HG02885 (cell line): ENCODE measurements around the gene NAA60.
"Not testable (repeated sequence)": the region's sequence is repeated elsewhere in the genome, so short reads cannot be mapped to it uniquely, and the experiment has no call there.

ENCODE experiments used
- ATAC-seq: cut with Tn5 transposase; IDR thresholded peaks from one replicate; pipeline ENCODE4 v1.9.1; 2021; ENCODE audit warnings: mild to moderate bottlenecking; ENCODE audit not compliant: unreplicated experiment, poor library complexity

NAA60 gene

DNA sequence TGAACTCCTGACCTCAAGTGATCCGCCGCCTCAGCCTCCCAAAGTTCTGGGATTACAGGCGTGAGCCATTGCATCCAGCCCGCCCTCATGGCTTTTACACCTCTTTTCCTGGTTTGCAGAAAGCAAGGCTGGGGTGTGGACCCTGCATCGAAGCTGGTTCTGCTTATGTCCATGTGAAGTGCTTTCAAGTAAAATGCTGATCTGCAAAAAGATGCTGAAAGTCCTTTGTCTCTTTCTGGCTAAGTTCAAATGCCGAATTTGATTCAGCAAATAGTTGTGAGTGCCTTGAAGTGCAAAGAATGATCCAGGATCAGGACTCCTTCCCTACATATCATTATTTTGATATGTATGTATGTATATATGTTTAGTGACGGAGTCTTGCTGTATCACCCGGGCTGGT lies 17.1 kb downstream of the NAA60 start:
- ATAC-seq, result no peak

DNA sequence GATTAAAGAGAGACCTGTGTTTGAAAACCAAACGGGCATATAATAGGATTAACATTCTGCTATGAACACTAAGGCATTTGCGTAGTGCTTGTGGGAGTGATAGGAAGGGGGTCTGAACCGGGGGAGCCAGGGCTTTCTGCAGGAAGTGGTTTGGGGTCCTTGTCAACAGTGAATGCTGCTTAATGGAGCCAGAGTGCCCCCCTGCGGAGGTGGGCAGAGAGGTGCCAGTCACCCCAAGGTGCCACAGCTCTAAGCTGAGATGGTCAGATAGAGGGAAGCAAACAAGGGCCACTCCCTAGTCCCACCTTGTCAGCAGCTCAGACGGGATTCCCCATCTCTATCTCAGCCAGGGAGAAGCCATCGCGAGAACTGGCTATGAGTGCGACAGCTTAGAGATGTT lies 17.7 kb downstream of the NAA60 start:
- no peak for ATAC-seq

DNA sequence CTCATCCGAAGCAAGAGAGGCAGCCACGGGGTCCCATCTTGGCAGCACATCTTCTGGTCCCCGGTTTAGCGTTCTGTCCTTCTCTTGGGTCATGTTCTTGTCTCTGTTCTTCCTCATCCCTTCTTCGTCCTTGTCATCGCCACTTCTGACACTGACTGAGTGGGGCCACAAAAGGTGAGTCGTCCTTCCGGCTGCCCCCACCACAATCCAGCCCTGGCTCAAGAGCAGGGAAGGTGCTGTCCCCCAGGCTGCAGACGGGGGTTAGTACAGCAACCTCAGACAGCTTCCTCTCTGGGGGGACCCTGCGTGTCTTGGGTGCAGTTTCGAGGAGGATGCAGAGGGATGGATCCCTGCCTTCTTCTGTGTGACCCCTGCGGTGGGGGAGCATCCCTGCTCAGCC lies 21.8 kb downstream of the NAA60 start:
- ATAC-seq, result no peak

DNA sequence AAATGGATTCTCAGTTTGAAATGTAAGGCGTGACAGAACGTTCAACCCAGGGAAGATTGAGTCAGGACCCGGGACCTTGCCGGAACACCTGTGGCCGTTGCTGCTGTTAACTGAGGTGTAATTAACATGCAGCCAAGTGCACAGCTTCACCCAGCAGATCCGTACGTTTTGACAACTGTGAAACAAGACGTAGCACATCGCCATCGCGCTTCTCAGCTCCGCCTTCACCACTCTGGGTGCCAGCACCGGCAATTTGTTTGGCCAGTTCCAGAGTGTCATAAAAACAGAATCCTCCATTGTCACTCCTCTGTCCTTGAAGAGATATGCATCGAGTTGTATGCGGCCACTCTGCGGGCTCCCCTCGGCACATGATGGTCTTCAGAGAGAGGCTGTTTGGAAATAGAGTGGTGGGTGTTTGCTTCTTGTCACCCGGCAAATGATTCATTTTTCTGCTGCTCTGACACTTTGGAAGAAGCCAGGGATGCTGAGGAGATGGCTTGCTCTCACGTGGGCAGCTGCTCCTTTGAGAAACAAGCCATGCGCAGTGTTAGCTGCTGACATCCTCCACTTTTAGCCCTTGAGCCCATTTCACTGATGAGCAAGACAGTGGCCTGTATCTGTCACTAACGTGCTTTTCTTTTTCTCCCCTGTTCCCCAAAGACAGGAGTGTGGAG lies 22.6 kb downstream of the NAA60 start:
- ATAC-seq, result no peak

DNA sequence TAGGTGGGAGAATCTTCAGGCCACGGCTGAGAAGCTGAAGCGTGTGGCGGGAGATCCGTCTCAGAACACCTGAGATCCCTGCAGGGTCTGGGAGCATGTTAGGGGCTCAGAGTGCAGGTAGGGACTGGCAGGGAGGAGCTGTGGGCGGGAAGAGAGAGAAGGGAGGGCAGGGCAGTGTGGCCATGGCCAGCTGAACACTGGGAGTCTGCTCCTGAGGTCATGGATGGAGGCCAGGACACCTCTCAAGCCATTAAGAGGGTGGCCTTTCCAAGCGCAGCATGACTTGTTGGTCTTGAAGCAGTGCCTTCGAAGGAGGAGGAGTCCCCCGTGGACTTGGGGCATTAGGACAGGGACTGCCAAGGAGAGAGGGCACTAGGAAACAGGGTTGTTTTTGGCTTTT lies 23.7 kb downstream of the NAA60 start:
- ATAC-seq, result no peak

DNA sequence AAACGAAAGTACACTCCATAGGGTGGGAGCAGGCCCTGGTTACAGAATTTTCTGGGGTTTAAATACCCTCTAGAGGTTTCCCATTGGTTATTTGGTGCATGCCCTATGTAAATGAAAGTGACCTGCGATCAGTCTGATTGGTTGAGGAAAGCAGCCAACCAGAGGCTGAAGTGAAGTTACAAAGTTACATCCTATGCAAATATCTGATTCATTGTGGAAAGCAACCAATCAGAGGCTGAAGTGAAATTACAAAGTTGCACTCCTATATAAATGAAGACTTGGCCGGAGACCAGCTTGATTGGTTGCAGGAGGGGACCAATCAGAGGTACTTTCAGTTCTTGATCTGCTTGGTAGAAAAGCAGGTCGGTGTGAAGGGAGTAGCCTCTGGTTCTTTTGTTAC lies 24.4 kb downstream of the NAA60 start:
- no peak for ATAC-seq

DNA sequence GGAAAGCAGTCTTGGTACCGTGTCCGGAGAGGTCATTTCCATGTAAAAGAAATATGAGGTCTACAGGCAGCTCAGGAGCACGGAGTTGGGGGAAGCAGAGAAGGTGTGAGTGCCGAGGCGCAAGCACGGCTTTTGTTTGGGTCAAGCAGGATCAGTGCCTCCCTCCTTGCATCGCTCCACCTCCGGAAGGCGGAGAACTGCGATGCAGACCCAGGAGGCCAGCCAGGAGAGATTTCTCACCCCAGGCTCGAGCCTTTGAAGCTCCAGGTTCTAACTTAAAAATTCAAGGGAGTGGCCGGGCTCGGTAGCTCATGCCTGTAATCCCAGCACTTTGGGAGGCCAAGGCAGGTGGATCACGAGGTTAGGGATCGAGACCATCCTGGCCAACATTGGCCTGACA lies 25.0 kb downstream of the NAA60 start:
- ATAC-seq, result no peak

DNA sequence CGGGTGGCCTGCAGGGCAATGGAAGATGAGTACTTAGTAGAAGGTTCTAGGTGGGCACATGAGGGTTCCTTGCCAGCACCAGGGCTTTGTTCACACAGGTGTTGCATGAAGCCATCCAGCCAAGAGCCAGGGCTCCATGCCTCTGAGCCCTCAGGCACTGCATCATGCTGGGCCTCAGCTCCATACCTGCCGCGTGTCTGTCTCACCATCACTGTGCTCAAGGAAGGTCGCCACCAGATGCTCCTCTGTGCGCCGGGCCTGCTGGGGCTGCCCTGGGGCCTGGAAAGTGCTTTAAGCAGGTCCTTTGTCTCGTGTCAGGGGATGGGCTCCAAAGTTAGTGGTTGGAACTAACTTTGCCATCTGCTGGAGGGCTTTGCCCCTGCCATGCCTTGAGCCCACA lies 26.3 kb downstream of the NAA60 start:
- ATAC-seq, result no peak

DNA sequence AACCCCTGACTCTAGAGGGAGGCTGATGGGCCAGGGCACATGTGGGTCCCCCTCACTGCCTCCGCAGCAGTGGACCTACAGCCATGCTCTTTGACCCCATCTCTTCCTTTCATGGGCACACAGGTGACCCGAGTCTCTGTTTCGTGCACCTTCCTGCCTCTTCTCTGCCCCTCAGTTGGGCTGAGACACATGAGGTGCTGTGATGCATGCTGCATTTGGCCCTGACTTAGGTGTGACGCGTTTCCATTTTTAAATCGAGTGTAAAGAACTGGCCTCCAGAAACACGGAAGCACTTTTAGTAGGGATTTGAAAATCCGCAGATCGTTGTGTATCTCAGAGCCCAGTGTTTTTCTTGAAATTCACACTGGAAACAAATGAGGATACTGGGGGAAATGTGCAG lies 27.2 kb downstream of the NAA60 start:
- ATAC-seq, result no peak

DNA sequence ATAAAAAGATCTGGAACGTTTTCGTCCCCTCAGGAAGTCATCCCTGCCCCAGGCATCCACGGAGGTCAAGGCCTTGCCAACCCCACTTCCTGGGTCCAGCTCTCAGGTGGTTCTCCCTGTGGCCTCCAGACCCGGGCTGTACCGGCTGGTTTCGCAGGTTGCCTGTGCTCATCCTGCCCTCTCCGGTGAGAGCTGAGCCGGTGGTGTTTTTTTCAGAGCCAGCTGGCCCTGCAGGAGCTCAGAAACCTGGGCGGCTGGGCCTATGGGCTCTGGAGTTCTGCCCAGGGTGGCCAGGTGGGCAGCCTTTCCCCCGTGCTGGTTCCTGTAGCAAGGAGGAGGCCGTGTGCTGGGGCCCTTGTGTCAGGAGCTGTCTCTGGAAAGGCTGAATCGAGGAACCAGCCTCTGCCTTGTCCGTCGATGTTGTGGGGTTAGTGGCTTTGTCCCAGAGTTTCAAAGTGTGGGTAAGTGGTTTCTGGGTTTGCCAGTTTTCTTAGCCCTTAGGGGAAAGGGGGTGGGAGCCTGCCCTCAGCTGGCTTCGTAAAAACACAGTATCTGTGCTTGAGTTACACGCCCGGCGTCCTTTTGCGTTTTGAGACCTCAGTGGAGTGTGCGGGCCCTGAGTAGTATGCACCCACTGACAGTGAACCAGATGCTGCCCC lies 28.2 kb downstream of the NAA60 start:
- no peak for ATAC-seq

DNA sequence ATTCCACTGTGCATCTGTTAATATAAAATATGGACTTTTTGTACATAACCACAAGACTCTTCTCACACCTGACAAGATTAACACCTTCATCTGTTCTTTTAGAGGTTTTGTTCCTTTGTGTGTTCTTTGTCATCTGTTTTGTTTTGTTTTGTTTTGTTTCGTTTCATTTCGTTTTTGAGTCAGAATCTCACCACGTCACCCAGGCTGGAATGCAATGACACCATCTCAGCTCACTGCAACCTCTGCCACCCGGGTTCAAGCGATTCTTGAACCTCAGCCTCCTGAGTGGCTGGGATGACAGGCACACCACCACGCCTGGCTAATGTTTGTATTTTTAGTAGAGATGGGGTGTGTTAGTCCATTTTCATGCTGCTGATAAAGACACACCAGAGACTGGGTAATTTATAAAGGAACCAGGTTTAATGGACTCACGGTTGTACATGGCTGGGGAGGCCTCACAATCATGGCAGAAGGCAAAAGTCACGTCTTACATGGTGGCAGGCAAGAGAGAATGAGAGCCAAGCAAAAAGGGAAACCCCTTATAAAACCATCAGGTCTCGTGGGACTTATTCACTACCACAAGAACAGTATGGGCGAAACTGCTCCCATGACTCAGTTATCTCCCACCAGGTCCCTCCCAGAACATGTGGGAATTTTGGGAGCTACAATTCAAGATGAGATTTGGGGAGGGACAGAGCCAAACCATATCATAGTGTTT lies 29.6 kb downstream of the NAA60 start:
- no peak for ATAC-seq

DNA sequence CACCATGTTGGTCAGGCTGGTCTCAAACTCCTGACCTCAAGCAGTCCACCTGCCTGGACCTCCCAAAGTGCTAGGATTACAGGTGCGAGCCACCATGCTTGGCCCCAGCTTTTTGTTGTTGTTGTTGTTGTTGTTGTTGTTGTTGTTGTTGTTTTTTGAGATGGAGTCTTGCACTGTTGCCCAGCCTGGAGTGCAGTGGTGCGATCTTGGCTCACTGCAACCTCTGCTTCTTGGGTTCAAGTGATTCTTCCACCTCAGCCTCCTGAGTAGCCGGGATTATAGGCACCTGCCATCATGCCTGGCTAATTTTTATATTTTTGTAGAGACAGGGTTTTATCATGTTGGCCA lies 30.1 kb downstream of the NAA60 start:
- not testable (repeated sequence) for ATAC-seq

DNA sequence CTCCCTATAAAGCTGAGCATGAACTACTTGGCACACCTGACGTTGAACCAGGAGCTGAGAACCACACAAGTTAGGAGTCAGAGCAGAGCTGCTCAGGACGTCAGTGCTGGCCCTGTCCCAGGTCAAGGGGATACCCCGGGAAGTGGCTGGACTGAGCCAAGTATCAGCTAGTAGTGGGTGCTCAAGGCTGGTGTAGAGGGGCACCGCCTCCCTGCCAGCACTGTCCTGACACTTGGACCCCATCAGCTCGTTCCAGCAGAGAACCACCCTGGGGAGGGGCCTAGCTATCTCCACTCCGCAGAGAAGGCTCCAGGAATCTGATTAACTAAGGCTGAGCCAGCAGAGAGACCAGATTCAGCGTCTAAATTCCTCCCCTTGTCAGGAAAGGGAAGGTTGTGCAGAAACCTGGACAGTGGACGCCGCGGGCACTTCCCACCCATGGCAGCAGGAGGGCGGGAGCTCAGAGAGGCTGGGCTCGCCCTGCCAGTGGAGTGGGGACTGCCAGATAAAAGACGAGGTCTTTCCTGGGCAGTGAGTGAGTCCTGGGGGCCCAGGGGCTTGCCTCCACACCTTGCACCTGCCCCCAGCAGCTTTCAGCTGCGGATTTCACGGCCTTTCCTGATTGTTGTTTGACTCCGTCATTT lies 30.8 kb downstream of the NAA60 start:
- no peak for ATAC-seq

DNA sequence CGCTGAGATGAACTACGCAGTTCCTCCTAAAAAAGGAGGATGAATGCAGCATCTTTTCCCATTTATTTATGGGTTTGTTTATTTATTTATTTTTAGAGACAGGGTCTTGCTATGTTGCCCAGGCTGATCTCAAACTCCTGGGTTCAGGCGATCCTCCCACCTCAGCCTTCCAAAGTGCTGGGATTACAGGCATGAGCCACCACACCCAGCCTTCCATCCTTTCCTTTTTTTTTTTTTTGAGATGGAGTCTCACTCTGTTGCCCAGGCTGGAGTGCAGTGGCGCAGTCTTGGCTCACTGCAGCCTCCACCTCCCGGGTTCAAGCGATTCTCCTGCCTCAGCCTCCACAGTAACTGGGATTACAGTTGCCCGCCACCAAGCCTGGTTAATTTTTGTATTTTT lies 31.4 kb downstream of the NAA60 start:
- ATAC-seq, result not testable (repeated sequence)

DNA sequence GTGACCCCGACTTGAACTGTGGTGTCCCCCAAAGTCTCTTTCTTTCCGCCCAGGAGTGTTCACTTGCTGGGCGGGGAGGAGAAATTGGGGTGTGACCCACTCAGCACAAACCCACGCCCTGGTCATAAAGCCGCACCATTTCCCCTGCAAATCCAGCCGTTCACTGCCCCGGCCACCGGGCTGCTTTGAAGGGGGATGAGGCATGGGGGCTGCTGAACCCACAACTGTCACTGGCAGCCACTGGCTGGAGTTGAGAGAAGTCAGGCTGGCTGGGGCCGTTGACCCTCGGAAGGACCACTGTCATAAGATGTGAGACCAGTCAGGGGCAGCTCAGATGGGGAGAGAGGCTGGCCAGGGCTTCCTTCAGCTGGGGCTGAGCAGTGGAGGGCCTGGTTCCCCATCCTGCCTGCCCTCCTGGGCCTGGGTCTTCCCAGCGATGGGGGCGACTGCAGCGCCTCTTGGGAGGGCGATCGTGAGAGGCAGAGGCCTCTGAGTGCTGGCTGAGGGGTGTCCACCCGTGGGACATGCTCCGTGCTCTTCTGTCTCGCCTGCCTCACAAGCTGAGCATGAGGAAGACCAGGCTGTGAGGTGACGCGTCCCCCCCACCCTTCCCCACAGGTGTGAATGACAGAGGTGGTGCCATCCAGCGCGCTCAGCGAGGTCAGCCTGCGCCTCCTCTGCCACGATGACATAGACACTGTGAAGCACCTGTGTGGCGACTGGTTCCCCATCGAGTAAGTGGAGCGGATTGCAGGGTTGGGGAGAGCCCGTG lies 32.3 kb downstream of the NAA60 start:
- ATAC-seq, result no peak

DNA sequence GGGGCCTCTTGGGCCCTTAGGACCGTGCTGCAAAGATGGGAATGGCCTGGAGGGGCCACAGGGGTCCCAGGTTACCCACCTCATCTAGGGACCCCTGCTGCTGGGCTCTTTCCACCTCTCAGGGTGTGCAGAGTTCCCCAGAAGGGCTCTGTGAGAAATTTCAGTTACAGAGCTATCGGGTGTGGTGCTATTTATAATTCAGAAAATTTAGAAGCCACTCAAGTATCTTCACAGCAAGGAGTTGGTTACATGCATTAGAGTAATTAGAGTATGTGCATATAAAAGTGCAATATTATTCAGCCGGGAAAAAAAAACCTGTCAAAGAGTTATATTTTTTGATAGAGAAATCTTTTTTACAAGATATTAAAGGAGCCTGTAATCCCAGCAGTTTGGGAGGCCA lies 32.9 kb downstream of the NAA60 start:
- ATAC-seq, result no peak

DNA sequence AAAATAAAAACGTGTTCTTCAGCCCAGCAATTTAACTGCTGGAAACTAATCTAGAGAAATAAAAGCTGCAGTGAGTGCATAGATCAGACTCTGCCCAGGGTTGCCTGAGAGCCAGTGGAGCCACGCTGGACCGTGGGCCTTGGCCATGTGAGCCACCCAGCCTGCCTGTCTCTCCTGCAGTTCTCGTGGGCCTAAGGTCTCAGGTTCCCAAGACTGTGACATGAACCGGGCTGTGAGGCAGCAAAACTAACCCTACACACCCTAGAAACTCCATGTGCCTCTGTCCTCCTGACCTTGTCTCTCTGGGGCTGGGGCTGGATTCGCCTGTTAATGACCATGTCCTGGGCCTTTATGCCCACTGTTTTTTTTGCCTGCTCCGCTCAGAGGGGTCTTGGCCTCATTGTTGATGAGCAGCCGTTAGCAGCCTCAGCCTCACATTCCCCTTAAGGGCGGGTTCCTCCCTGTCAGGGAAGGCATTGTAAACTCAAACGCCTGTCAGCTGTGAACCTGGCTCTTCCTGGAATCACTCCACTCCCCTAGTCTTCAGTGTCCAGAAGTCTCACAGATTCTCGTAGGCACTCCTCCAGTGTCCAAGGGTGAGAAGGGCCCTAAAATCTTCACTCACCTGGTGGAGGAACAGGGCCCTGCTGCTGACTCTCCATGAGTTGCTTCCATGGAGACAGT lies 34.9 kb downstream of the NAA60 start:
- ATAC-seq, result no peak

DNA sequence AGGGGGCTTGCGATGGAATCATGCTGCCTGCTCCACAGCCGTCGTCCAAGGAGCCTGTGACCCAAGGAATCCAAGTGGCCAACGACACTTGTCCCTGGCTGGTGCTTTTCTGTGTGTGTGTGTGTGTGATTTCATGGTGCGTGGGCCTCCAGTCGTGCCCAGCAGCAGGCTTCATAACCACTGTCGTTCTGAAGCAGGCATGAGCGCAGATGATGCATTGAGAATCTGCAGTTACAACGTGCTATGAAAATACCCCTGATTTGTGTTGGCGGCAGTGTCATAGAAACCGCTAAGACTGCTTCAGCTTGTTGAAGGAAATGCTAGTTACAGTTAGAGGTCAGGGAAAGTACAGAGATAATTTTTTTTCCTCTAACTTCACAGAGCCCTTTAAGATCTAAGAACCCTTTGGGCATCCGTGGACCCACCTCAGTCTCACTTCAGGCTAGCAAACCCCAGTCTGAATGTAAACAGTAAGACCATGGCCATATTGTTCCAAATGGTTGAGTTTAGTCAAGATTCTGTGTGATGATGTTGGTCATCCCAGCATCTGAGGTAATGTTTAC lies 36.3 kb downstream of the NAA60 start:
- no peak for ATAC-seq

DNA sequence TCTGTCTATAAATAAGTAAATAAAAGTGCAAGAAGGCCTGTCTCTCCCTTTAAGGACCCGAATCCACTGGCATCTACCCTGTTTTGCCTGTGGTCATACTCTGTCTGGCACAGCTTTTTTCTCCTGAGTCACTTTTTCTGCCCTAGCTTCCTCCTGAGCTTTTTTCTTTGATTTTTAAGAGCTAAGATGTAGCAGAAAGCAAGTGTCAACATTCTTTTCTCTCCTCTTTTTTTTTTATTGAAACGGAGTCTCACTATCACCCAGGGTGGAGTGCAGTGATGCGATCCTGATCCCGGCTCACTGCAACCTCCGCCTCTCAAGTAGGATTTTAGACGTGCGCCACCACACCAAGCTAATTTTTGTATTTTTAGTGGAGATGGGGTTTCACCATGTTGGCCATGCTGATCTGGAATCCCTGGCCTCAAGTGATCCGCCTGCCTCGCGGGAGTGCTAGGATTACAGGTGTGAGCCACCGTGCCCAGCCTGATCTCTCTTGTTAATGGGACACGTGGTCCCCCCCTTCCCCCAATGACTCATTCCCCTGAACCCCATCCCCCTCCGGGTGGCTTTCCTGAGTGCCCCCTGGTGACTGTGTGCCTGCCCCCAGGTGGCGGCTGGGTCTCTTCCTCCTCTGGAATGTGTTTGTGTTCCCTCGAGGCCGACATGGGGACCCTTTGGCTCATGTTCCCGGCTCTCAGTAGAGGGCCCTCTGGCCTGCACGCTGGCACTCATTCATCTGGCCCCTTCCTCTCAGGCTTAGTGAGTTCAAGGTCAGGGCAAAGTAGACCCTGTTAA lies 37.6 kb downstream of the NAA60 start:
- ATAC-seq, result no peak
